HG03025 (cell line): ENCODE measurements around the gene MBNL1.
"Not testable (repeated sequence)": the region's sequence is repeated elsewhere in the genome, so short reads cannot be mapped to it uniquely, and the experiment has no call there.

Experiments used
- ATAC-seq: cut with Tn5 transposase; IDR thresholded peaks from one replicate; pipeline ENCODE4 v1.9.1; 2021; ENCODE audit warnings: mild to moderate bottlenecking, moderate library complexity; ENCODE audit not compliant: unreplicated experiment, low FRiP score

Gene MBNL1

DNA sequence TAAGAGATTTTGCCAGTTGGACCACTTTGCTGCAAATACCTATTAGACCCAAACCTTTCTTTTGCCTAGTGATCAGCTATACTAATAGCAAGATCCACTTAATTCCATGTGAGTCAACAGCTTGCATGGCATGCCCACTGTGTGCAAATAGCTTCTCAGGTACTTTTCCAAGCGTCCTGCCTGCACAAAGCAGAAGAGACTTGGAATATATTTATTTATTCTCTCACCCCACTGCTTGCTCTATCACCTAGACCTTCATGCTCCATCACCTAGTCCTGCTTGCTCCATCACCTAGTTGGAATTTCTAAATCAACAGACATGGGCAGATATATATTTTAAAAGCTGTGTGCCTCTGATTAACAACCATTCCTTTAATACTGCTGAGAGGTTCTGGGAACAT is 47.6 kb downstream of the MBNL1 start:
- no peak for ATAC-seq

DNA sequence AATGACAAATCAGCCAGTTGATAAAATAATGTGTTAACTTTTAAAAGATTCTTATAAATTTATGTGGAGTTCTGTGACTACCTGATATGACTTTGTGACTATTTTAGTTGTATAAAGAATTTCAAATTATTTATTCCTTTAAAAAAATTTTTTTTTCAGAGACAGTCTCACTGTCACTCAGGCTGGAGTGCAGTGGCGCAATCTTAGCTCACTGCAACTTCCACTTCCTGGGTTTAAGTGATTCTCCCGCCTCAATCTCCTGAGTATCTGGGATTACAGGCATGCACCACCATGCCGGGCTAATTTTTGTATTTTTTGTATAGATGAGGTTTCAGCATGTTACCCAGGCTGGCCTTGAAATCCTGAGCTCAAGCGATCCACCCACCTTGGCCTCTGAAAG is 48.5 kb downstream of the MBNL1 start:
- ATAC-seq: no peak

DNA sequence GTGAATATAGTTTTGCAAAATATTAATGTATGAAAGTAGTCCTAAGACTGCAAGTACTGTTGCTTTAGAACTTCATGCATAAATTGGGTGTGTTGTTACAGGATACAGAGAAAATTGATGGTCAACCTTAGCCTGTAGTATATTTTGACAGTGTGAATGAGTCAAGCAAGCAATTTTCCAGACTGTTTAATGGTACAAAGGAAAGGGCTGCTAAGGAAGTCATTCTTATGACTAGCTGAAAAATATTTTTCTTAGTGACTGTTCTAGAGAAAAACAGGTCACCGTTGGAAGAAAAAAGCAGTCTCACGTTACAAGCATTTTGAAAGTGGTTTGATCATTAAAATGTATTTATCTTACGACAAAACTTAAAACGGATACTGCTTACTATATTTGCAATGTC is 49.2 kb downstream of the MBNL1 start:
- ATAC-seq: no peak

DNA sequence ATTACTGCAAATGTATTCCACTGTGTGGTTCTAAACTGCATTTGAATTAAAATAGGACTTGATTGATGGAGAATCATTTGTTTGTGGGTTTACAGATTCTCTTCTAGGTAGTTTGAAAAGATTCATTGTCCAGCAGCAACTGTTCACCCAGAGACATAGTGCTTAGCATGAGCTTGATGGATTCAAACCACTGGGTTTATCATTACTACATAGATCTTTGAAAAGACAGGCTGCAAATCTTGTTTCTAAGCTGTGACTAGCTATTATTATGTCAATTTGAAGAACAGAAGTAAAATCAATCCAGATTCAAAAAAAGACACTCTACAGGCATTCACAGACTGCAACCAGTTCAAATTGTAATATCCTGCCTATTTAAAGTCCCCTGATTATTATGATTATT is 49.8 kb downstream of the MBNL1 start:
- ATAC-seq: no peak

DNA sequence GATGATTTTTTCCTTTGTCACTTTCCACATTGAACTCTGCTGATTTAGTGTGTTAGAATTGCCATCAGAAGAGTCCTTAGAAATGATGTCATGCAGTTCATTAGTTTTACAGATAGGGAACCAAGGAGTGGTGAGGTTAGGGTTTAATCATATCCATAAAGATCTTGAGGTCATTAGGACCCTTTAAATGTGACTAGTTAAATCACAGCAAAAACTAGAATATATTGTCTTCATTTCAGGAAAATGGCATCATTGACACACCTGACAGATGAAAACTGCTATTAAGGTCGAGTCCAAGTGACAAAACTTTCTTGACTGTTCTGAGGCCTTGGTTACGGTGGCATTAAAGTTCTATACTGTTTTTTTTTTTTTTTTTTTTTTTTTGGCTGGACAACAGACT is 50.5 kb downstream of the MBNL1 start:
- no peak for ATAC-seq

DNA sequence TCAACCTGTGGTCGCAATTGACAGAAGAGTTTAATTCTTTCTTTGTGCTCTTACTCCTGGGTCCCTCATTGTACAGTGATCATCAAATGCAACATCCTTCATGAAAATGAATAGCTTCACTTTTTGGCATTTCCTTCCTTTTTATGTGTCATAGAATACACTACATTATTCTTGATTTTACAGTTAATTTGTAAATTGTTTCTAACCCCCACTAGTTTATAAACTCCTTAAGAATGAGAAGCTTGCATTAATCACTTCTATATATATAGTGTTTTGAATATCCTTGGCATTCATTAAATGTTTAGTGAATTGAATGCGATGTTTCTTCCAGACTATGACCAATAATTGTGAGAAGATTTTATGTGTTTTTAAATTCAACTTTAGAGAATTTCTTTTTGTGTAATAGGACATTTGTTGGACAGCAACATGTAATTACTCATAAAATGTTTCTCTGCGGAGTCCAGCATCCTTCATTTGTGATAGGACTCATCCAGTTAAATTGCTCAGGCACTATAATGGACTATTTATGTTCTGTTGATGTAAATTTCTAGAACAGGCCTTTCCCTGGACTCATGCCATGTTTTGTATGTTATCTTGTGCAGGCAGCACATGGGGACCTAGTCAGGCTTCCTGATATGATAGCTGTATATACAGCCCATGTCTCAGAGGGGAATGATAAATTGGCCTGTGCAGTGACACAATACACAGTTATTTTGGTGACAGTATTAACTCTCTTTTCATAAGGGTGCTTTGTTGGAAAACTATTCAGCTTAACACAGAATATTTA is 51.3 kb downstream of the MBNL1 start:
- no peak for ATAC-seq

DNA sequence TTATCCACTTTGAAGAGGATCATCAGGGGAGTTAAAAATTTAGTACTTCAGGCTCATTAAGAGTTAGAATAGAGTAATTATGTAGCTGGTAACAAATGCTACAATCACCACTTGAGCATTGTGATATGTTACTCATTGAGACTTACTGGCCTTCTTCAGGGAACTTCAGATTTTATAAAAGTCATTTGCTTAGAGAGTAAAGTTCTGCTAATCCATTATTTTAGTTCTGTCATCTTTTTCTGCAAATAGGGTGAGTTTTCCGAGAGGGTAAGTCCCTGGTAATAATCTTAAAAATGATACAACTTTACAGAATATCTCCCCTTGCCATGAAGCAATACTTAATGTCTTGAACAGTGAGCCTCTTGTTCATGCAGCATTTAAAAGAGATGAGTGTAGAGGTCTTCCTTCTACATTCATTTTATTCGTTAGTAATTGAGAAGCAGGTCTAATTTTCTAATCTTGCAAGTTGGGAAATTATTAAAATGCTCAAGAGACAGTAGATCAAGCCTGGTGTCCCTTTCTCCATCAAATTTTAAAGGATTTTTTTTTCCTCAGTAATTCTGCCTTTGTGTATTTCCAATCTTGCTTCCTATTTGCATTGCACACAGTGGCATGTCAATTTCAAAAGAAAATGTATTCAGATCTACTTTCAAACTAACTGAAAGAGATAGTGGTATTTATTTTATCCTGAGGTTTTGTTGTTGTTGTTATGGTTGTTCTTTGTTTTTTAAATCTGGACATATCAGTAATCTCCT is 52.6 kb downstream of the MBNL1 start:
- no peak for ATAC-seq

DNA sequence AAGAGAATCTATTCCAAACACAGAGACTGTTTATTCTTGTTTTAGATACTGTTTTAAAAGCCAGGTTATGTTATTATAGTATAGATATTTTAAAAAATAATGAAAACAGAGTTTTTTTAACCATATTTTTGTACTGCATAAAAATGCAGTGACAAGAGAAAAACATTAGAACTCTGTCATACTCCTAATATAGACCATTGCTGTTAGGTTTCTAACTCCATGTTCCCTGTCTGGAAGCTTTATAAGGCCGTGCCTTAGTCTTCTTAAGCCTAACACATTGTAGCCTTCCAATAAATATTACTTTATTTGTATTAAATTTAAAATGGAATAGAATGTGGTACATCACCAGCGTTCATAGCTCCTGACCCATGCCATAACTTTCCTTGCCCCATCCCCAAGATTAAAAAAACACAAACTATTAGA is 53.2 kb downstream of the MBNL1 start:
- ATAC-seq: no peak

DNA sequence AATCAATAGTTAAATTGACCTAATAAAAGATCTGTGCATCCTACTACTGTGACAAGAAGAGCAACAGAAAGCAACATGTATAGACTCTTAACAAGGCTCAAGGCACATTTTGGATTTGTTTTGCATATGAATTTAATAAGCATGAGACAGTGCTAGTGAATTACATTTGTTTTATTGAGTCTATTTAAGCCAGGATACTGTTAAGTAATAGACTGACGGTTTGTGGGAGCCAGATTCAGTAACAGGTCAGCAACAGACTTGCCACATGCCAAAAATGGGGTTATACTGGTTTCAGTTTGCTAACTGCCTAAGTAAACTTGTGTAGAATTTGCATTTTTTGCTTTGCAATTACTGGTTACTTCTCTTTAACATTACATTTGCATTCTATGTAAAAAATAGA is 54.0 kb downstream of the MBNL1 start:
- peak; percentile 59 for ATAC-seq

DNA sequence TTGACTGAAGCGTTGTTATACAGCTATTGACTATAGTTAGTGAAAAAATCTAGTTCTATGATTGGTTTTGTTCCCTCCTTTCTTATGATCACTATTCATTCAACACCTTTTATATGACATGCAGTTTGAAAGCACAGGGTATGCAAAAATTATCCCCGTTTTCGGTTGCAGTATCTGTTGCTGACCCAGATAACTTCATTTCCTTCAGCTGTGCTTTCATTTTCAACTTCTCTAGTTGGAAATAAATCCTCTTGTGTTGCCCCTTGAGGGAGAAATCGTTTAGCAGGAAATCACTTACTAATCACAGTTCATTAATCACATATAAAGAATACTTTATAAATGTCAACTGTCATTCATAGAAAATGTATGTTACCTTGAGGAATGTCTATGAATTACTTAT is 55.1 kb downstream of the MBNL1 start:
- ATAC-seq: peak; percentile 76

DNA sequence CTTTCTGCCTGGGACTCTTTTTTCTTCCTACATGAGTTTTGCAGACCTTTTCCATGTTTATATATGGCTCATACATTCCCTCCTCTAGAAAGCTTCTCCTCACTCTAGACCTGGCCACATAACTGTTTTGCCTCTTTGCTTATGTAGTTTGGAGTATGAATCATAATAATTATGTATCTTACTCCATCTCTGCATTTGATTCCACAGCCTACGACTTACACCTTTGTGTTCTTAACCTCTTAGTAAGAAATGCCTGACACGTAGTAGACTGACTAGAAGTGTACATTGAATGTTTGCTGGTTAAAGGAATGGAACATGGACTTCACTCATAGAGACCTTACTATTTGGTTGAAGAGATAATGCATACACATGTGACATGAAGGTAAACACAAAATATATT is 56.4 kb downstream of the MBNL1 start:
- no peak for ATAC-seq

DNA sequence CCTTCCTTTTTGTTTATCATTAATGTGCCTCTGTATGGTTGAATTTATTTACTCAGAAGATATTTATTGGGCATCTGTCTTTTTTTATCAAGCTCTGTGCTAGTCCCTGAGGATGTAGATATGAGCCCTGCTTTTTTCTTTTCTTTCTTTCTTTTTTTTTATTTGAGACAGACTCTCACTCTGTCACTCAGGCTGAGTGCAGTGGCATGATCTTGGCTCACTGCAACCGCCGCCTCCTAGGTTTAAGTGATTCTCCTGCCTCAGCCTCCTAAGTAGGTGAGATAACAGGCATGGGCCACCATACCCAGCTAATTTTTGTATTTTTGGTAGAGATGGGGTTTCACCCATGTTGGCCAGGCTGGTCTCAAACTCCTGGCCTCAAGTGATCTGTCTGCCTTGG is 58.5 kb downstream of the MBNL1 start:
- no peak for ATAC-seq

DNA sequence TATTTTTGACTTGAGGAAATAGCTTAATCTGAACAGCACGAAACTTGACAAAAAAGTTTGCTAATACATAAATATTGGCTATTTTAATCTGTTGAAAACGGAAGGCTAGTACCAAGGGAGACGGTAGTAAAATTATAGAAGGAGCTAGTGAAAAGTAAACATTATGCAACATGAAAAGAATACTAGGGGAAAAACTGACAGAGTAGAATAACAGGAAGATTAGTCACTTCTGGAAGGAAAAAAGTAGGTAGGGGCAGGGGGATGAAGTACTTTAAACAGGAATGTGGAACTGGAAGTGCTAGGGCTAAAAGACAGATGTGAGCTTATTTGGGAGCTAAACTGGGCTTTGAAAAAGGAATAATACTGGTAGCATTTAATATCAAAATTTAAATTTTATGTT is 60.1 kb downstream of the MBNL1 start:
- ATAC-seq: no peak

DNA sequence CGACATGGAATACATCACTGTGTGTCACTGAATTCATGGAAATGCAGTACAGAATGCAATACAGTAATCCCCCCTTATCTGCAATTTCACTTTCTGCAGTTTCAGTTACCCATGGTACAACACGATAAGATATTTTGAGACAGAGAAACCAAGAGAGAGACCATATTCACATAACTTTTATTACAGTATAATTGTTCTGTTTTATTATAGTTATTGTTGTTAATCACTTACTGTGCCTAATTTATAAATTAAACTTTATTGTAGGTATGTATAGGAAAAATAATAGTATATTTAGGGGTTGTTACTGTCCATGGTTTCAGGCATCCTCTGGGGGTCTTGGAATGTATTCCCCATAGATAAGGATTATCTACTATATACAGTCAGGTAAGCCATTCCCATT is 61.8 kb downstream of the MBNL1 start:
- no peak for ATAC-seq

DNA sequence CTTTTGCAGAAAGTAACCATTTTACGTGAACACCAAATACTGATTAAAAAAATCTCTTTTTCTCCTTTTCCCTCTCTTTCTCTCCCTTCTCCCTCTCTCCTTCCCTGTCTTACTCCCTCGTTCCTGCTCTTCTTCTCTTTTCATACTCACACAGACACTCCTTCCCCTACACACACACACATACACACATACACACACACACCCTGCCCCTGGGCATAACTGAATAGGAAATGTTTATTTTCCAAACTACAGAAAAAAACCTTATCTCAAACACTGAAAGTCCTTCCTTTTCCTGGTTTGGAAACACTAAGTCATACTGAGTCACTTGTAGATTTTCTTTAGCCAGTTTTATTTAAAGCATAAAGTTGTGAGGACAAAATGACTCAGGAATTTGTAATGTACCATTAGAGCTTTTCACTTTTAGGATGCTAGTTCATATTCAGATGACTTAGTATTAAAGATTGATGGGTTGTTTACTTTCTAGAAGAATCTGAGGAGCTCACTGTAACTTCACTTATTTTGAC is 62.4 kb downstream of the MBNL1 start:
- no peak for ATAC-seq

DNA sequence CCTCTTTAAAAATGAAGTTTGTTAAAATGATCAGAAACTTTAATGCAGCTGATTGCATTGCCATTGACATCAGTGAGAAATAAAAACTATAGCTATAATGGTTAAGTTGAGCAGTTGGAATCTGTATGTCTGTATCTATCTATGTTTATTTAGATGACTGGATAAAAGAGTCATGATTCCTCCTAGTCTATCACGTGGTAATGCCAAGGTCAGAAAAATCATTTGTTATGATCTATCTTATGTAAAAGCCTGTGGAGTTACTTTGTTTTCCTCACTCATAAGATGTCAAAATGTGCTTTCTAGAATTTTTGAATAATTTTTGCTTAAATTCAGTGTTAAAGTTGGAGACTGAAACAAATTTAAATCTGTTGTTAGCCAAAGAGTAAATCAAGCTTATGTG is 63.3 kb downstream of the MBNL1 start:
- no peak for ATAC-seq

DNA sequence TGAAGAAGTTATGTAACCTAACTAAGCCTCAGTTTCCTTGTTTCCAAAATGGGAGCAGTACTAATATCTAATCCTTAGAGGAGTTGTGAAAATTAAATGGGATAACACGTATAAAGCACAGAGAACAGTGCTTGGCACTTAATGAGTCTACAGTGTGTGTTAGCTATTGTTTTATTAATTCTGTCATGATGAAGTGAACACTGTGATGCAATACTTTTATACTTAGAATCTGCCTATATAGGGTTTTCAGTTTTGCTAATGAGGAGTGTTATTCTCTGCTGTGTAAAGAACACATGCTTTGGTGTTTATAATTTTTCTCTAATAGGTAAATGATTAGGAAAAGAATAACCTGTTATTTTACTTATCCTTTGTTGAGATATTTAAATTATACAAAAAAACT is 65.2 kb downstream of the MBNL1 start:
- no peak for ATAC-seq

DNA sequence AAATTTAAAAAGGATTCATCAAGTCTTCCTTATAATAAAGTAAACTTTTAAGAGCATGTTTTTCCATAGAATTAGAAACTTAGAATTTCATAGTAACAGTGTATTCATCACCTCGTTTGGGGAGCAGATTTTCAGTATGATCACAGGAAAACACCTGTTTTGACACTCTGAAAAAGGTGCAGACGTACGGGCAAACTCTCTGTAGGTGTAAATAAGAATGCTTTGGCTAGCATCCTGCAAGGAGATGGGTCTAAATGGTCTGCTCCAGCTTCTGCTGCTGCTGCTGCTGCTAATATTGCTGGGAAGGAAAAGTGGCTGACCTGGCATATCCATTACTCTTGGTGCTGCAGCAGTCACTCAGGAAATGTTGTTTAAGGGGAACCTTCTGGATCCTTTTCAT is 66.0 kb downstream of the MBNL1 start:
- no peak for ATAC-seq

DNA sequence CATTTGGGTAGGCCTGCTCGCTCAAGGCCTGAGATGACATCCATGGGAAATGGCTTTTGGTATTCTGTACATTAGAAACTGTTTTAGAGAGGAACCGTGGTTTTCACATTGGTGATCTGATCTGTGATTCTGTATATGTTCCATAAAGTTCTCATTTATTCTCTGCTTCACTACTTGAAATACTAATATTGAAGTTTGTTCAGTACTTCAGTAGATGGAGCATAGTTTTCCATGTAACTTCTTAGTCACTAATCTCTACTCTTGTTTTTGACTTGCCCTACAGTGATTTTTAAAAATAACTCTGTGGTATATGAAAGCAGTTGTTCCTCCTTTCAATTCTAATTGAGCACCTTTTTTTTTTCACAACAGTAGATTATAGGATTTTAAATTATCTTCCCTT is 66.5 kb downstream of the MBNL1 start:
- no peak for ATAC-seq

DNA sequence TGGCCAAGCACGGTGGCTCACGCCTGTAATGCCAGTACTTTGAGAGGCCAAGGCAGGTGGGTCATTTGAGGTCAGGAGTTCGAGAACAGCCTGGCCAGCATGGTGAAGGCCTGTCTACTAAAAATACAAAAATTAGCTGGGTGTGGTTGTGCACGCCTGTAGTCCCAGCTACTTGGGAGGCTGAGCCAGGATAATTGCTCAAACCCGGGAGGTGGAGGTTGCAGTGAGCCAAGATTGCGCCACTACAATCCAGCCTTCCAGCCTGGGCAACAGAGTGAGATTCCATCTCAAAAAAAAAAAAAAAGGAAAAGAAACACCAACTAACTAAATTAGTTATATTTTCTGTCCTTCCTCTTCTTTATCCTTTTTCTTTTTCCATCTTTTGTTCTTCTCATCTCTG is 68.6 kb downstream of the MBNL1 start:
- not testable (repeated sequence) for ATAC-seq

DNA sequence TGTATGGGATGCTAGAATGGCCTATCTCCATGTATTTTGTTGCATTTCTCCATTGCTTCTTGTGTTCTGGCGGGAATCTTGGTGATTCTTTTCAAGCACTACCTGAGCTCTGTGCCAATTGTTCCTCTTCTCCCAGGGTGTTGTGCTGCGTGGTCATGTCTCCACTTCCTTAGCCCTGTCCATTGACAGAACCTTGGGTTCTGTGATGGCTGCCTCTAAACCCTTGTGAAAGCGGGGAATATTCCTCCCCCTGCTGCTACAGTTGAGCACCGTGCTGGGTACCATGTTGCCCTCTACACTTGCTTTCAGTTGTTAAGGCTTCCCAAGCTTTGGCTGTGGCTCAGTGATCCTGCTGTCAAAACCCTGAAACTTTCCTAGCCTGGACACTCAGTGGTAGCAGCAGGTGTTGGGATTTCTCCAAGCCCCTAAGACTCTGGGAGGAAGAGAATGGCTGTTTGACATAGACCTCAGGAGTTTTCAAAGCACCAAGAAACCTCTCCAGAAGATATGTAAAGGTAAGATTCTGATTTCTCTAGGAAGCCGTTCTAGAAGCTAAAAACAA is 69.5 kb downstream of the MBNL1 start:
- ATAC-seq: no peak
